Mammary epithelial cell (primary cell): Measurements from ENCODE around the gene CLEC18B.

ENCODE experiments used
- EZH2 ChIP-seq: IDR thresholded peaks from 2 replicates; pipeline ENCODE4 v1.6.1; 2012; ENCODE audit warnings: low read length, inconsistent platforms, borderline replicate concordance
- TF ChIP-seq, protein P1 (sequence below), 2 donors: IDR thresholded peaks in 1 of 2; conservative IDR thresholded peaks in 1 of 2; 2 replicates each; pipeline ENCODE4 v1.5.1; 2011 to 2012; ENCODE audit warnings: inconsistent platforms in 2 of 2, low read length in 2 of 2, mild to moderate bottlenecking in 2 of 2, control low read depth in 1 of 2, low read depth in 1 of 2; ENCODE audit not compliant: insufficient read depth in 1 of 2; ENCODE audit errors: extremely low read depth in 1 of 2

GRCh38 chr16:74450967-74451760, 29.9 kb upstream of the CLEC18B start:
- TF ChIP-seq, protein P1, sequence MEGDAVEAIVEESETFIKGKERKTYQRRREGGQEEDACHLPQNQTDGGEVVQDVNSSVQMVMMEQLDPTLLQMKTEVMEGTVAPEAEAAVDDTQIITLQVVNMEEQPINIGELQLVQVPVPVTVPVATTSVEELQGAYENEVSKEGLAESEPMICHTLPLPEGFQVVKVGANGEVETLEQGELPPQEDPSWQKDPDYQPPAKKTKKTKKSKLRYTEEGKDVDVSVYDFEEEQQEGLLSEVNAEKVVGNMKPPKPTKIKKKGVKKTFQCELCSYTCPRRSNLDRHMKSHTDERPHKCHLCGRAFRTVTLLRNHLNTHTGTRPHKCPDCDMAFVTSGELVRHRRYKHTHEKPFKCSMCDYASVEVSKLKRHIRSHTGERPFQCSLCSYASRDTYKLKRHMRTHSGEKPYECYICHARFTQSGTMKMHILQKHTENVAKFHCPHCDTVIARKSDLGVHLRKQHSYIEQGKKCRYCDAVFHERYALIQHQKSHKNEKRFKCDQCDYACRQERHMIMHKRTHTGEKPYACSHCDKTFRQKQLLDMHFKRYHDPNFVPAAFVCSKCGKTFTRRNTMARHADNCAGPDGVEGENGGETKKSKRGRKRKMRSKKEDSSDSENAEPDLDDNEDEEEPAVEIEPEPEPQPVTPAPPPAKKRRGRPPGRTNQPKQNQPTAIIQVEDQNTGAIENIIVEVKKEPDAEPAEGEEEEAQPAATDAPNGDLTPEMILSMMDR (conservative IDR thresholded peaks at IDR 0.05 in 1 of 2, IDR thresholded peaks at IDR 0.05 in 1 of 2; ENCODE audit: extremely low read depth in 1 of 2, insufficient read depth in 1 of 2, low read depth in 1 of 2, low read length in 2 of 2) = no peak
- TF ChIP-seq EZH2 = no peak
